GM10847 (cell line): ENCODE results near the gene ATP9A.

Experiments used
- POLR2A ChIP-seq: IDR thresholded peaks from 2 replicates; pipeline ENCODE4 v1.6.1; 2011; ENCODE audit not compliant: insufficient read length; ENCODE audit errors: extremely low read depth

ATP9A gene

DNA sequence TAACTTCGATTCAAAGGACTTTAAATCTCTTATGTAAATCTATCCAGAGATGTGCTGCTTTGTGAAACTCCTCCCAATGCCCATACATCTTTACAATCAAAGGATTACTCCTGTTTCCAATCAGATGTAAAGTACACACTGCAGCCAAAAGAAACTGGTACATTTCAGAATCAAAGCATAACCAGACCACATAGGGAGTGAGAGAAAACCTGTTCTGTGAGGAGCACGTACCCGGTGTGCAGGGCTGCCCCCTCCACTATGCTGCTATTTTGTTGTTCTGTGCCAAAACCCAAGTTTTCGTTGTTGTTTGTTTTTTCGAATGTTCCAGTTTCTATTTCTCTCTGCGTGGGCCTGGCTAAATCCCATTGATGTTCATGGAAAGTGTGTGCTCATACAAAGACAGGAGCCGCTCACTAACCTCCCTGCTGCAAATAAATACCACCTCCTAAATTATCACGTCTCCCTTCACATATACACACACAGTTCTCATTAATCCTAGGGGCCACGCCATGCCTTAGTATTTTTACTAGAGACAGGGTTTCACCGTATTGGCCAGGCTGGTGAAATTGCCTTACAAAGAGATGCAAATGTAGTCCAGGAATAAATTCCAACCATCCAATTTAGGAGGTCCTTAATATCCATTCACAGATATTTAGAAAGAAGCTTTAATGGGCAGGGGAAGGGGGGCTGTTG is 52.9 kb downstream of the ATP9A start:
- no peak for TF ChIP-seq POLR2A

DNA sequence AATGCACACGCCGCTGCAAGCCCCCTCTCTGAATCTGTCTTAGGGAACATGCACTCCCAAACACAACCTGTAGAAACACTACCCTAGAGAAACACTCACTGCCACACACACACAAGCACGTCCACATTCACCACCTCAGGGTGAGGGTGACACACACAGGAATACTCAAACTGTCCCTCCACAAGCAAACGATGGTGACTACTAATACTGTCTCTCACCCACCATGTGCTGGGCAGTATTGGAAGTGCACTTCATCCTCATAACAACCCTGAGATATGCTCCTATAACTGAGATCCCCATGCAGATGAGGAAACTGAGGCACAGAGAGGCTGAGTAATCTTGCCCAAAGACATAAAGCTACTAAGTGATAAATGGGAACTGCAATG is 55.0 kb downstream of the ATP9A start:
- no peak for TF ChIP-seq POLR2A

GRCh38 chr20:51712501-51713212 is 55.5 kb downstream of the ATP9A start:
- no peak for TF ChIP-seq POLR2A

DNA sequence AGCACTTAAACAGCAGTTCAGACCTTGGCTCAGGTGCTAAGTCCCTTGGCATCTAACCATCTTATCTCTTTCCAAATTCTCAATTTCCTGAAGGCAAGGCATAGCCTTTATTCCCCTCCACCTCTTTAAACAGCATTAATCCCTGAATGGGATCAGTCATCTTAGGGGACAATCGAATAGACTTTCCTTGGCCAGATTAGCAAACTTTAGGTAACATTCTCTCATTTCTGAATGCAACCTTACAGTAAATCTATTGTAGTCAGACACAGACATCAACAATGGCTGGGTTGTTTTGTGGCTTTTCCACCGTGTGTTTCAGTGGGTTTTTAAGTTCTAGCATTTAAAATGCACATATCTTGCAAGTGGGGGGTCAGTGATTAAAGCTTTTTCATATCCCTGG is 56.8 kb downstream of the ATP9A start:
- no peak for TF ChIP-seq POLR2A

GRCh38 chr20:51710361-51710894 is 57.8 kb downstream of the ATP9A start:
- TF ChIP-seq POLR2A = no peak

GRCh38 chr20:51705400-51705799 is 62.8 kb downstream of the ATP9A start:
- no peak for TF ChIP-seq POLR2A

- TF ChIP-seq POLR2A = no peak
These were observed 64.5 kb downstream of the ATP9A start for GRCh38 chr20:51703400-51704287.

GRCh38 chr20:51702556-51702955 is 65.6 kb downstream of the ATP9A start:
- no peak for TF ChIP-seq POLR2A

- TF ChIP-seq POLR2A = no peak
These were observed 67.3 kb downstream of the ATP9A start for GRCh38 chr20:51700809-51701285.

GRCh38 chr20:51698252-51698651 is 69.9 kb downstream of the ATP9A start:
- TF ChIP-seq POLR2A = no peak

DNA sequence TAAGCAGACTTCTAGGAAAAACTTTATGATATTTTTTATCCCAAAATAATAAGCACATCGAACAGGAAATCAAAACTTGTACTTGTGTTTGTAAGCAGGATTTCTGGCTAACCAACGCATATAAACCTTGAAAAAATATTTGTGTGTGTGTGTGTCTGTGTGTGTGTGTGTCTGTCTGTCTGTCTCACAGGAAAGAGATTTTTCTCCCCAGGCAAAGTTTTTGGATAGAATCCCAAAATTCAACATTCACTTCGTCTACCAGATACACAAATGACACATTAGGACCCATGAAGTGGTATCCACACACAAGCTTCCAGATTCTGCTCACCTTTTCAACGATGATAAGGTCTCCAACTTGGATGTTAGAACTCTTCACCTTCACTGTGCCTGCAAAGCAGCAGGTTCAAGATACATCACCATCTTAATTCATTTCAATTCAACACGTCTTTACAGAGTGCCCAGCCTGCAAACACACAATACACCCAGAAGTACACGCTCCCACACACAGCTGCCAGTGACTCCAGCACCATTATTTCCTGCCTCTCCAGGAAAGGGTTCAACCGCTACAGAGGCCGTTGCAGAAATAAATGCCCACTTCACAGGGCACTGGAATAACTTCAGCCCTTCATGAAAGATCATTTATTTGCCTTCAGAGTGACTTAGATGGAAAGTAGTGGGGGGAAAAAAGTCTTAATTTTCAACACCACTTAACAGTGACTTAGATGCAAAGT is 70.9 kb downstream of the ATP9A start:
- TF ChIP-seq POLR2A = no peak

DNA sequence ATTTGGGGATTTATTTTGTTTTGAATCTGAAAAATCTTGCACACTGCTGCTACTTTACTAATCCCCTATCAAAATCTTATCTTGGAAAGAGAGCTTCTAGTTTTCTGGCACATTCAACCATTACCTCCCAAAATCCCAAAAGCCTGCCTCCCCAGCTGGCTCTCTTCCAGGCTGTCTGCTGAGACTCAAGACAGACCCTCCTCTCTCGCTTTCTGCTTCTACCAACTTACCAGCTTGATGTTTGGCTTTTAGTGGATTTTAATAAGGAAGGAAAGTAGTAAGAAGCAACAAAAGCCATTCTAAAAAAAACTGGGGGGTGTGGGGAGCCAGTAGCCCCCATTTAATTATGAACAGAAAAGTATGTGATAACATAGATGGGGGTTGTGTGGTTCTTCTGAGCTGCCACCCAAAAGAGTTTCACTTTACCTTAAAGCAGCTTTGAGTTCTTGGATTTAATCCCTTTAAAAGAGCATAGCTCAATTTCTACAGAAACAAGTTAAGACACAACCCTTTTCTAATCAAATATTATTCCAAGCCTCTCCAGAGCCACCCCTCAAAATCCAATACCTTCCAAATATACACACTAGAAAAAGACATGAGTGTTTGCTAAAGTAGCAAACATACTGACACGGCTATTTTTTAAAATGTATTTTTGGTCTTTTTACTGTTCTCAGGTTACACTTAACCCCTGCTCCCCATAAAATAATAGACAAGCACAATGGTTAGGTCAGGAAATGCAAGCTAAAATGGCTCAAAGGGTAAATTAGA is 71.7 kb downstream of the ATP9A start:
- no peak for TF ChIP-seq POLR2A

- TF ChIP-seq POLR2A = no peak
These were observed 72.5 kb downstream of the ATP9A start for GRCh38 chr20:51695574-51696303.
